Skin epidermis (tissue), 12 donors: ENCODE data around the gene CIDEB.

Experiments
- H3K27ac ChIP-seq, 21 experiments: fragments of 200-600 bp; sonication (generic) in 11 of 21; one replicate each; pipeline ENCODE4 v1.5.0; 2020; ENCODE audit warnings: mild to moderate bottlenecking in 3 of 21, inconsistent platforms in 2 of 21, moderate library complexity in 2 of 21
- H3K4me3 ChIP-seq, 7 experiments: fragments of 200-600 bp; sonication (generic) in 2 of 7; one replicate each; pipeline ENCODE4 v1.5.0; 2020; ENCODE audit warnings: inconsistent platforms in 2 of 7, mild to moderate bottlenecking in 2 of 7, moderate library complexity in 1 of 7

Gene CIDEB

GRCh38 chr14:24261256-24261968, 46.4 kb downstream of the CIDEB start:
- peak overlapping the region in 11 of 21 experiments; percentile 11 to 82 (median 45) for H3K27ac ChIP-seq
- H3K4me3 ChIP-seq, result peak overlapping the region in 5 of 7 experiments; percentile 1 to 23 (median 7)

GRCh38 chr14:24260780-24261157, 47.0 kb downstream of the CIDEB start:
- Histone ChIP-seq H3K27ac (peak overlapping the region in 9 of 21 experiments; percentile 11 to 82 (median 34)), H3K4me3 (peak overlapping the region in 4 of 7 experiments; percentile 1 to 23 (median 5))

GRCh38 chr14:24260026-24260779, 47.6 kb downstream of the CIDEB start:
- Histone ChIP-seq H3K4me3 (no peak overlapping the region), H3K27ac (peak overlapping the region in 9 of 21 experiments; percentile 5 to 82 (median 36))

- Histone ChIP-seq H3K27ac (peak overlapping the region in 12 of 21 experiments; percentile 2 to 82 (median 46)), H3K4me3 (no peak overlapping the region)
These were observed 48.3 kb downstream of the CIDEB start for GRCh38 chr14:24259282-24260025.

- peak overlapping the region in 7 of 21 experiments; percentile 2 to 69 (median 41) for H3K27ac ChIP-seq
- H3K4me3 ChIP-seq, result no peak overlapping the region
These were observed 49.1 kb downstream of the CIDEB start for GRCh38 chr14:24258548-24259265.

GRCh38 chr14:24258119-24258518, 49.7 kb downstream of the CIDEB start:
- H3K27ac ChIP-seq, result peak overlapping the region in 1 of 21 experiments; percentile 21
- H3K4me3 ChIP-seq, result no peak overlapping the region

- no peak overlapping the region for H3K27ac ChIP-seq
- H3K4me3 ChIP-seq, result no peak overlapping the region
These were observed 50.8 kb downstream of the CIDEB start for GRCh38 chr14:24256960-24257359.

- Histone ChIP-seq H3K4me3 (no peak overlapping the region), H3K27ac (no peak overlapping the region)
These were observed 51.7 kb downstream of the CIDEB start for GRCh38 chr14:24255931-24256711.

GRCh38 chr14:24255438-24255837, 52.3 kb downstream of the CIDEB start:
- no peak overlapping the region for H3K4me3 ChIP-seq
- H3K27ac ChIP-seq, result no peak overlapping the region
